HG03064 (cell line): ENCODE measurements around the gene CTCFL.

Experiments
- ATAC-seq: cut with Tn5 transposase; IDR thresholded peaks from one replicate; pipeline ENCODE4 v1.9.1; 2021; ENCODE audit warnings: low read depth; ENCODE audit not compliant: unreplicated experiment

The CTCFL gene, protein sequence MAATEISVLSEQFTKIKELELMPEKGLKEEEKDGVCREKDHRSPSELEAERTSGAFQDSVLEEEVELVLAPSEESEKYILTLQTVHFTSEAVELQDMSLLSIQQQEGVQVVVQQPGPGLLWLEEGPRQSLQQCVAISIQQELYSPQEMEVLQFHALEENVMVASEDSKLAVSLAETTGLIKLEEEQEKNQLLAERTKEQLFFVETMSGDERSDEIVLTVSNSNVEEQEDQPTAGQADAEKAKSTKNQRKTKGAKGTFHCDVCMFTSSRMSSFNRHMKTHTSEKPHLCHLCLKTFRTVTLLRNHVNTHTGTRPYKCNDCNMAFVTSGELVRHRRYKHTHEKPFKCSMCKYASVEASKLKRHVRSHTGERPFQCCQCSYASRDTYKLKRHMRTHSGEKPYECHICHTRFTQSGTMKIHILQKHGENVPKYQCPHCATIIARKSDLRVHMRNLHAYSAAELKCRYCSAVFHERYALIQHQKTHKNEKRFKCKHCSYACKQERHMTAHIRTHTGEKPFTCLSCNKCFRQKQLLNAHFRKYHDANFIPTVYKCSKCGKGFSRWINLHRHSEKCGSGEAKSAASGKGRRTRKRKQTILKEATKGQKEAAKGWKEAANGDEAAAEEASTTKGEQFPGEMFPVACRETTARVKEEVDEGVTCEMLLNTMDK

DNA sequence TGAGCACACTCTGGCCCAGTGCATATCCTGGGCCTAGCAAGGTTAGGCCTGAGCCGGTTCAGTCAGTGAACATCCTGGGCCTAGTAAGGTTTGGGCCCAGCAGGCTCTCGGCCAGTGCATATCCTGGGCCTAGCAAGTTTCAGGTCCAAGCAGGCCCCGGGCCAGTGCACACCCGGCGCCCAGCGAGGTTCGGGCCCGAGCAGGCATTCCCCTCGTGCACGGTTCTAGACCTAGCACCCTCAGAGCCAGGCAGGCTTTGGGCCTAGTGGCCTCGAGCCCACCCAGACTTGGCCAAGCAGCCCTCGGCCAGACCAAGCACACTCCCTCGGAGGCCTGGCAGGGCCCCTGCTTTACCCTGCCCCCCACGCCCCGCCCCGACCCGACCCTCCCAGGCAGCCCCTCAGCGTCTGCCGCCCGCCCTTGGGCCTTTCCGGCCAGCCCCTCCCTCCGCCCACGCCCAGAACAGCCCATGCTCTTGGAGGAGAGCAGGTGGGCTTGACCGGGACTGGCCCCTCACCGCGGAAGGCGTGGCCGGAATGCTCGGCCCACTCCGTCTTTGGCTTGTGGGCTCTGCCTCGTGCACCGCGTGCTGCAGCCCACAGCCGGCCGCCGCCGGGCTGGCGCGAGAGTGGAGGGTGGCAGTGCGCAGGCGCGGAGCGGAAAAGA lies at the start of gene CTCFL:
CTCFL (minus strand) TSS at position 630 of the 666 bp plus-strand sequence. CDS start 935 bp downstream, outside the sequence.
- no peak for ATAC-seq

DNA sequence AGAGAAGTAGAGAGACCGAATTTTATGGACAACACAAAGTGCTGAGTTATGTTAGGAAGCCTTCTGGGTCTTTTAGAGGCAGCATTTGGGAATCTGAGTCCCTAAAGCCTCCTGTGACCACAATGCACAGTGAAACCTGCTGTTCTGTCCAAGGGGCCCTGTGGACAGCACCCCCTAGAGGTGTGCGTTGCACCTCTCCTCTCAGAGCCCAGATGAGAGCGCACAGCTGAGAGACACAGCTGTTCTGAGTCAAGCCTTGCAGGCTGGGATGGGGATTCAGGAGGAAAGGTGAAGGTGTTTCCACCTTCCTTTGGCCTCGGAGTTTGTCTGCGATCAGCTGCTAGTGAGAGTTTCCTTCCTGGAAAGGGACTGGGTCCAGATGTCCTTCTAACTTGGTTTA lies 49.0 kb upstream of the CTCFL start:
- no peak for ATAC-seq

DNA sequence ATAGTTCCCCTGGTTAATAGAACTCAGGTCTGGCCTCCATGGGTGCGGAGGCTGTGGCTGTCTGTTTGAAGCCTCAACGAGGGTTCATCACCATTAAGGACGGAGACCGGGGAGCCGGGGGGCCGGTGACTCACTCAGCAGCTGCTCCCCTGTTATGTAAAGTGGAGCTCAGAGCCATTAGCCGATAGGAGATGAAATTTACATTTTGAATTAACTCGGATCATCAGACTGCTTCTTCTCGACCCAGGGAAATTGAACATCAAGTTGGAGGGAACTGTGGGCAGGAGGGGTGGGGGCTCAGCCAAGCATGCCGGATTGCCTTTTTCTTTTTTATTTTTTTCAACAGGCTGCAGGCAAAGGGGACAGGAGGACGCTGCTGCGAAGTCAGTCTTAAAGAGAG lies 48.3 kb upstream of the CTCFL start:
- no peak for ATAC-seq

DNA sequence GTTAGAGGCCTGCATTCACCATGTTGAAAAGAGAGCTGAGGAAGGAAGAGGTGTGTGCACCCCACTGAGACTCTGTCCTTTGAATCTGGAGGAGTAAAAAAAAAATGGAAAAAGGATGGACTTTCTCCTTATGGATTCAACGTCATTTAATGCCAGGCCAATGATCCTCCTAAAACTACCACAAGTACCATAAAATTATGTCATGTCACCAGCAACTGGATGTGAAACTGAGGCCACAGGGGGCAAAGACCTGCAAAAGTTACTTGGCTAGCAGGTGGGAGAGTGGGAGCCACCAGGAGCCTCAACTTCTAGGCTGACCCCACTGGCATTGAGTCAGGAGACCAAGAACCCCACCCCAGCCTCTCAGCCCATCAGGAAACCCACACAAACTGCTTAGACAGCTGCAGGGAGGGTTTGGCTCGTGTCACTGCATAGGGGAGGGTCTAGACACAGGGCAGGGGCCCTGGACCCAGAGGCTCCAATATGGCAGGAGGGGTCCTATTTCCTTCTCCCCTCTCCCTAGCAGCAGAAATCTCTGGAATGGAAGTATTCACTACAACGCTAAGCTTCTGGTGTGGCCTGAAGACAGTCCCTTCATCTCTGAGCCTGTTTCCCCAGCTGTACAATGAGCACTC lies 47.0 kb upstream of the CTCFL start:
- no peak for ATAC-seq

DNA sequence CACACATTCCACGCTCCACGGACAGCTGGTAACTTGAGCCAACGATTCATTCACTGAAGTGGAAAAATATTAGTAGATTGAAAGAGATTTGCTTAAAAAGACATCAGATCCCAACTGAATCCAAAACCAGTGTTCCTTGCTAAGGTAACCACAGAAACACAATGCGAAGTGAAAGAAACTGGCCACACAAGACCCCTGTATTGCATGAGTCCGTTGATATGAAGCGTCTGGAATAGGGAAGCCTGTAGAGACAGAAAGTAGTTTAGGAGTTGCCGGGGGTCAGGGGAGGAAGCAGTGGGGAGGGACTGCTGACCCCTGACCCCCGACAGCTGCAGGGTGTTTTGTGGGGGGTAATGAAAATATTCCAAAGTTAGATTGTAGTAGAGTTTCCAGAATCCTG lies 46.0 kb upstream of the CTCFL start:
- ATAC-seq, result no peak

DNA sequence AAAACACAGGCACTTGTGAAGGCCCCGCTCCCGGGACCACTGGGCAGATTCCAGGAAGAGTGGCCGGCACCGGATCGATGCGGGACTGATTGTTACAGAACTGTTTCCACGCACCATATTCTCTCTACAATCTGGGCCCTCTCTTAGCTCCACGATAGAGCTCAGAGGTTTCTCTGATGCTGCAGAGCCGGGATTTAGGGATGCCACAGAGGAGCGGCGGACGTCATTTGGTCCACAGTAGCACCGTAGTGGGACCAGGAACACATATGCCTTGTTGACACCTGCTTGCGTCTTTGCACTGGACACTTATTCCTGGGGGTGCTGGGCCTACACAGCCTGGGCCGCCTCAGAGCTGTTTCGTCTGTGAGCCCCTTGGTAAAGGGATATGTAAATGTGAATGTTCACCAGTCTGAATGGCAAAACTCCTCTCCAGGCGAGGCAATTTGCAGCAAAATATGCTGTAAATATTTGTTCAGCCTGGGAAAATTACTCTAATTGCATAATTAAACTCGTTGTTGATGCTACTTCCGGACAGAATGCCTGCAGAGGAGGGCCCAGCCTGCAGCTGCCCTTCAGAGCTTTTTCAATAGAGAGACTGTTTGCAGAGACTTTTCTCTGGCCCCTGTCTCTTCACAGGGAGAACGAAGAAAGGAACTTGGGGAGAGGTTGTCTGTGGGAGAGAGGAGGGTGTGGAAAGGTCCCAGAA lies 45.4 kb upstream of the CTCFL start:
- ATAC-seq, result no peak

DNA sequence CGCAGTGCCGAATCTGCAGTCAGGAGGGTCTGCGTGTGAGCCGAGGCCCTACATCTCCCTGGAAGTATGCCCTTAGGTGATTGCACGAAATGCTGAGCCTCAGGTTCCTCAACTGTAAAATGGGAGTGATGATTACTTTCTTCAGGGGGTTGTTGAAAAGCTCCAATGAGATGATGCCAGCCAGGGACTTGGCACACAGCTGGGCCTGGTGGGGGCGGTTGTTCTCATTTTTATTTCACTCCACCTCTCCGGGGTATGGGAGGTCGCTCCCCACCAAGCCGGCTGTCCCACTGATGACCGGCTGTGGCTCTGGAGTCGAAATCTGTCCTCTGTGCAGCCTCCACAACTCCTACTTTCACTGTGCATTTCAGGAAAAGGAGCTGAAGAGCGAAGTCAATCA lies 44.0 kb upstream of the CTCFL start:
- ATAC-seq, result no peak

DNA sequence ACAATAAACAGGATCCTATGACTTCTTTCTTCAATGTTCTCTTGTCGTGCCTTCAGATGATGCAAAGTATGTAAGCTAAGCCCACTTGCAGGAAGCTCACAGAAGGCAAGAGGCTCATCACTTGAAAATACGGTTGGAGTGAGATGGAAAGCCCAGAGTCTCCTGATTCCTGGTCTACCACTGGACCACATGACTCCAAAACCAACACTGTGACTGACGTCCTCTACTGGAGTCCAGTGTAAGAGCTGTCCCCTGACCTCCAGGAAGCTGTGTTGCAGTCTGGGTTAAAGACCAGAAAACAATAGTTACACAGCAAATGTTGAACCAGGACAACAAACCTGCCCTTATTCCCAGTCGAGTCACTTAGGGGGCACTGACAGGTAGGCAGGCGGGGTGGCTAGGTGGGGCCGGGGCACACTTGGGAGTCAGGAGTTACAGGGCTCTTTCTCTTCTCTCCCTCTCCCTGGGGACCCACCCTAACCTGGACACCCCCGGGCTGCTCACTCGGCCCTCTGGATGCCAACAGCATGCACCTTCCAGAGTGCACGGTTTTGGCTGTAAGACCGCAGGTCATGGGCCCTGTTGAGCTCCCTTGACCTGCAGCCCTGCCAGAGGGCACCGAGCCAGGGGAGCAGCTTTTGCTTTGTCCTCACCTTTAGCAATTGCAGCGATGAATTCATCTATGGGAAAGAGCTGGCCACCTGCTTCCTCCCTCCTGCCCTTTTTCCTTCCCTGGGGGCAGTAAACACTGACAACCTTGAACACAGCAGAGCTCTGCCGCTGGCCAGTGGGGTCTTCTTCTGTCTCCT lies 43.4 kb upstream of the CTCFL start:
- no peak for ATAC-seq

DNA sequence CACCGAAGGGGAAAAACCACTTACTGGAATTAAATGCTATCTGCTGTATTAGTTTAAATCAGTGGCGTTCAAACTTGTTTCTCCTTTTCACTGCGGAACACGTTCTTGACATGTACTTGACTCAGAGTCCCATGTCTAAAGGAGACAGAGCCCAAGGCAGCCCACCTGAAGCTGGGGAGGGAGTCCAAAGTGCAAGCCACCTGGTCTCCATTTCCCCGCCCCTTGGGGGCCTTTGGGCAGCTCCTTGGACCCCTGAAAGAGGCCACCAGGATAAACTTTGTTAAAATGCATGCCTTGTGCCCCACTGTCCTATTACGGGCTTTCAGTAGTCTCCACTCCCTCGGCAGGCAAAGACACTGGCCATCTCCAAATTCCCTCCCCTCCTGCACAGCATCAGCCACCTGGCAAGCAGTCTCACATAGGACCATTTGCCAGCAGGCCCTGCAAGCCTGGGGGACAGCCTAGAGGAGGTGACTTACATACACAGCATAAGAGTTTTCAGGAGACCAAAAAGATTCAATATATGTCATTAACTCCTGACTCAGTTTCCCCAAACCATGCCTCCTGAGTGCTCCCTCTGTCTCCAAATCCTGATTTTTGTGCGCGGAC lies 42.6 kb upstream of the CTCFL start:
- ATAC-seq, result no peak

DNA sequence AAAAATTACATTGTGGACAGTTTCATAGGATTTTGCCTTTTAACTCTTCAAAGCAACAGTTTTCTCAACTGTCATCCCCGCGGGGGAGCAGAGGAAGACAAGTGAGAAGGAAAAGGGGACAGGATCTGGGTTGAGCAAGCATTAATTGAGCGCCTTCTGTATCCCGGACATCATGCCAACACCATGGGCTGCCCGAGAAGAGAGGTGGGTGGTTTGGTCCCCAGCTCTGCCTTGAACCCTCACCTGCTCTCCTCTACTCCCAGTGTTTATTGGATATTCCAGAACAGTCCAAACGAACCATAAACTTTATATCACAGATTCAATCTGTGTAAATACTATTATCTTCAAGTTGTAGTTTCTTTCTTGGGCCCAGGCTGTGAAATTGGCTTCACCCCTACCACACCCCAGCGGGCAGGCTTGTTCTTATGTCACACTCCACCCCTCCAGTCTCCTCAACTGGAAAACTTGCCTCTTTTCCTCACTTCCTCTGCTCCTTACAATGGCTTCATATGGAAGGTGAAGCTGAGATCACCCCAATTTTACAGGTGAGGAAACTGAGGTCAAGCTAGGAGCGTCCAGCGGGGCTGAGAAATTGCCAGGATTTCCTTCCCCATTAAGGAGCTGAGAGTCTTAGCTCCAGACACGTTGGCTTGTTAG lies 42.0 kb upstream of the CTCFL start:
- no peak for ATAC-seq

DNA sequence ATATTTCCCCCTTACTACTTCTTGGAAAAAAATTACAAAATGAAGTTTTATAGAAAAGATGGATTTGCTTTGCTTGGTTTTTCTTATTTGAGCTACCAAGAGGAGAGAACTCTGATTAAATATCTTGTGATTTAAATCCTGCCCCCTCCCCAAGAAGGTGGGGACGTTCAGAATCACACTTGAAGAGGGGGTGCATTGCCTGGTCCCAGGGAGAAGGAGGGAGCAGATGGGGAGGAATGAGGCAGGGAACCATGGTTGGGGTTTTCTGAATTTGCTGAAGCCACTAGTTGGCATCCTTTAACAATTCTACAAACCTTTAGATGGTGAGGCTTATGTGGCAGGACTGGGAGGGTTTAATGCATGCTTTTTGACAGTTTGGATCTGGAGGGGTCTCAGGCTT lies 41.5 kb upstream of the CTCFL start:
- ATAC-seq, result no peak

DNA sequence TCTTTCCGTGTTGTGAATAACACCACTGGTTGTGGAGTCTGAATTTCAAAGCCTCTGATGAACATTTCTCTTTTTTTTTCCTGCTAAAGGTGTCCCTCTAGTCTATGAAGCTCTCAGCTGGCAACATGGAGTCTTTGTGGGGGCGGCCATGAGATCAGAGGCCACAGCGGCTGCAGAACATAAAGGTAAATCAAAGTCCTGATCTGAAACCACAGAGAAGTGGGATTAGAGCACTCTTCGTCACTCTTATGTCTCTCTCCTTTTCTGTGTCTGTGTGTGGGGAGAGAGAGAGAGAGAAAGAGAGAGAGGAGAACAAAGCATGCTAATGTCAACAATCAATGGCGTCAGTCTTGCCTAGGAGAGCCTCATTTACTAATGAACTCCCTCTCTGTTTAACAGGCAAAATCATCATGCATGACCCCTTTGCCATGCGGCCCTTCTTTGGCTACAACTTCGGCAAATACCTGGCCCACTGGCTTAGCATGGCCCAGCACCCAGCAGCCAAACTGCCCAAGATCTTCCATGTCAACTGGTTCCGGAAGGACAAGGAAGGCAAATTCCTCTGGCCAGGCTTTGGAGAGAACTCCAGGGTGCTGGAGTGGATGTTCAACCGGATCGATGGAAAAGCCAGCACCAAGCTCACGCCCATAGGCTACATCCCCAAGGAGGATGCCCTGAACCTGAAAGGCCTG lies 40.2 kb upstream of the CTCFL start:
- ATAC-seq, result no peak

DNA sequence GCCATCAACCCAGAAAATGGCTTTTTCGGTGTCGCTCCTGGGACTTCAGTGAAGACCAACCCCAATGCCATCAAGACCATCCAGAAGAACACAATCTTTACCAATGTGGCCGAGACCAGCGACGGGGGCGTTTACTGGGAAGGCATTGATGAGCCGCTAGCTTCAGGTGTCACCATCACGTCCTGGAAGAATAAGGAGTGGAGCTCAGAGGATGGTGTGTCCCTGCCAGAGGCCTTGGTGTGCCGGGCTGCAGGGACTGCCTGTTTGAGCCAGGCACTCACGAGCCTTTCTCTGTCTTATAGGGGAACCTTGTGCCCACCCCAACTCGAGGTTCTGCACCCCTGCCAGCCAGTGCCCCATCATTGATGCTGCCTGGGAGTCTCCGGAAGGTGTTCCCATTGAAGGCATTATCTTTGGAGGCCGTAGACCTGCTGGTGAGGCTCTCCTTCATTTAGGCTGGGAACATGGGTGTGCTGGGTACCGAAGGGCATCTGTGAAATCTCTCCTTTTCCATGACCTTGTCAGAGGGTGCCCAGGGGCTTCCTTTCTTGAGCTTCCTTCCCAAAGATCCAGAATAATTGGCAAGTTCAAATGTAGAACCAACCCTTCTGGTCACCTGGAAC lies 39.4 kb upstream of the CTCFL start:
- ATAC-seq, result no peak

DNA sequence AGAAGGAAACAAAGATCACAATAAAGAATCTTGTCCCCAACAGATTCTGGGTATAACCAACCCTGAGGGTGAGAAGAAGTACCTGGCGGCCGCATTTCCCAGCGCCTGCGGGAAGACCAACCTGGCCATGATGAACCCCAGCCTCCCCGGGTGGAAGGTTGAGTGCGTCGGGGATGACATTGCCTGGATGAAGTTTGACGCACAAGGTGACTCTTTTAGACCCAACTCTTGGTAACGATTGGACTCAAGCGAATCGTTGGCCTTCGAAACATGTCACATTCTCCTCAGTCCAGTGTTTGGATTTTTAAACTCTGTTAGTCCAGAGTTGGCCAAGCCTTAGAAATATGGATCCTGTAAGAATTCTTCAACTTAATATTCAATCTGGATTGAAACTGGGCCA lies 38.6 kb upstream of the CTCFL start:
- ATAC-seq, result no peak

DNA sequence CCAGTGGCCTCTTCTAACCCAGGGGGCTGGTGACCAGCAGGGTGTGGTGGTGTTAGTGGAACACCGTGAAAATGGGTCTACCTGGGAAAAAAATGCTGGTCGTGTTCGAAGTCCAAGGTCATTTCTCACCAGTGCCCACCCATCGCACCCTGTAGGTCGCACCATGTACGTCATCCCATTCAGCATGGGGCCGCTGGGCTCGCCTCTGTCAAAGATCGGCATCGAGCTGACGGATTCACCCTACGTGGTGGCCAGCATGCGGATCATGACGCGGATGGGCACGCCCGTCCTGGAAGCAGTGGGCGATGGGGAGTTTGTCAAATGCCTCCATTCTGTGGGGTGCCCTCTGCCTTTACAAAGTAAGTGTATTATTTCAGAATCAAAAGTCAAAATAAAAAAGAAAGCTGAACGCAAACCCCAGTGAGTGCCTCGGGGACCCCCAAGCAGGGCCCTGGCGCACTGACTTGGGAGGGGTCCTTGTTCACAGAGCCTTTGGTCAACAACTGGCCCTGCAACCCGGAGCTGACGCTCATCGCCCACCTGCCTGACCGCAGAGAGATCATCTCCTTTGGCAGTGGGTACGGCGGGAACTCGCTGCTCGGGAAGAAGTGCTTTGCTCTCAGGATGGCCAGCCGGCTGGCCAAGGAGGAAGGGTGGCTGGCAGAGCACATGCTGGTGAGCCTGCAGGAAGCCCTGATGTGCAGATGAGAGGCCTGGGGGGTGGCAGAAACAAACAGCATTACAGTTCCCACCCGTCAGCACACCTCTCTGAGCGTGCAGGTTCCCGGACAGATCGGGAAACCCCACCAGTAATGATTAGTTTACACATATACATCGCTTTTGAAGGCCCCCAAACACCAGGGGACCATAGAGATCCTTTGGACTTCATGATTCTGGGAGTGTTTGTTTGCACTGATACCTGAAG lies 37.9 kb upstream of the CTCFL start:
- ATAC-seq, result no peak

DNA sequence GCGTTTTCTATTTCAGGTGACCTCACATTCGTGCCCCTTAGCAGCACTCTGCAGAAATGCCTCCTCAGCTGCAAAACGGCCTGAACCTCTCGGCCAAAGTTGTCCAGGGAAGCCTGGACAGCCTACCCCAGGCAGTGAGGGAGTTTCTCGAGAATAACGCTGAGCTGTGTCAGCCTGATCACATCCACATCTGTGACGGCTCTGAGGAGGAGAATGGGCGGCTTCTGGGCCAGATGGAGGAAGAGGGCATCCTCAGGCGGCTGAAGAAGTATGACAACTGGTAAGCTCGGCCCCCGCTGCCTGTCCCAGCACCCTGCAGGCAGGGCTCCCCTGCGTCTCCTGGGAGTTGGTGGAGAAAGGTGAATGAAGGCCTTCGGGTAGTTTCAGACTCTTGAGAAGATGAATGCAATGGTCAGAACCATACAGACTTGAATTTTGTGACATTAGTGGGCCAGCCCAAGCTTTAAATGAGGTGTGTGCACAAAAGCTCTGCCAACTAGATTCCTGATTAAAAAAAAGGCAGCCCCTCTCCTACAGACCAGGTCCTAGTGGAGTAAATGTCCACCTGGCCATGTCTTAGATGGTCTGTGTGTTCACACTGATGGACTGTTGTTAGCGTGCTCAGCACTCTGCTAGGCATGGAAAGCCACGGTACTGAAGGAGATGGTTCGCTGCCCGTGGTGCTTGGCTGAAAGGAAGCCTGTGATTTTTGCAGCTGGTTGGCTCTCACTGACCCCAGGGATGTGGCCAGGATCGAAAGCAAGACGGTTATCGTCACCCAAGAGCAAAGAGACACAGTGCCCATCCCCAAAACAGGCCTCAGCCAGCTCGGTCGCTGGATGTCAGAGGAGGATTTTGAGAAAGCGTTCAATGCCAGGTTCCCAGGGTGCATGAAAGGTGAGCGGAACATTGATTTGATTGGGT lies 36.7 kb upstream of the CTCFL start:
- ATAC-seq, result no peak
